Ammon's horn (tissue), 1 donor: ENCODE data around the gene CD72.
"Not testable (repeated sequence)": the region's sequence is repeated elsewhere in the genome, so short reads cannot be mapped to it uniquely, and the experiment has no call there.

Experiments
- DNase-seq: peaks from one replicate; pipeline ENCODE4 v3.0.0-alpha.2; 2016; ENCODE audit warnings: low spot score

Gene CD72

GRCh38 chr9:35616681-35617459 lies 1.3 kb downstream of the CD72 start:
- DNase-seq, result peak; percentile 43

DNA sequence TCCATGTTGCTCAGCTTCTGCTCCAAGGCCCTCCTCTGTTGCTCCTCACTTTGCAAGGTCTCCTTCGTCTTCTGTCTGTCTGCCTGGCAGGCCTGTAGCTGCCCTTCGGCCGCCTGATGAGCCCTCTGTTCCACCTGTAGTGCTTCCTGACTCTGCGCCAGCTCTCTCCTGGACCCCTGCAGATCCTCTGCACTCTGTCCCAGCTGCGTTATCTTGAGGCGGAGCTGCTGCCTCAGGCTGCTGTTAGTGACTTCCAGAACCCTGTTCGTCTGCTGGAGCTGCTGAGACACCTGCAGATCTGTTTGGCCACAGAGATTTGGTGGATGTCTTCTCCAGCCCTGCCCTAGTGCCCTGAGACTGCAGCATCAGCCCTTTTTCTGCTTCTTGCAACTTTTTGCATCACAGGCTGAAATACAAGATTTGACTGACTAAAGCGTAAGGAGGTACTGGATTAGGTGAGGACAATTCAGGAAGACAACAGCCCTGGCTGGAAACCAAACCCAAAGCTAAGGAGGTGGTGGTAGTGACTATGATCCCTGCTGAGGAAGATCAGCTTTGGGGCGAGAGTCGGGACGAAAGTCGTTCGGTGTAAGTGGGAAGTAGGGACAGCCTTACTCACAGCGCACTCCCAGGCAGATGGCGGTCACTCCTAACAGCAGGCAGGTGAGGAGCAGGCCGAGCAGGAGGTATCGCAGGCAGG lies 2.1 kb downstream of the CD72 start:
- DNase-seq, result no peak

DNA sequence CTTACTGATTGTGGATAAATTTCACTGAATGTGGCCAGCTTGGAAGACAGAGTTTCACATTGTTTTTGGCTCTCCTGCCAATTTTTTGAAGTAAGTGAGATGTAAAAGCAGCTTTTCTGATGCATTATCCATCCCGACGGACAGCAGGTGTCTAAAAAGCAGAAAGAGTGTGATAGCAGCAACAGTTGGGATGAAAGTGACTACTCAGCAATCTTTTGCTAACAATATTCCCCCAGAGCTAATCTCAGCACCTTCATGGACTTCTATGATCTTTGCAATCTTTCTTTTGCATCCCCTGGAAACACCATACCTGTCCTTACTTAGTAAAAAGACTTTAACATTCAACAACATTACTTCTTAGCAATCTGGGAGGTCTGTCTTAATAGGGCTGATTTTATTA lies 5.4 kb downstream of the CD72 start:
- no peak for DNase-seq

- DNase-seq, result not testable (repeated sequence)
Measured at GRCh38 chr9:35612066-35612465, 6.1 kb downstream of the CD72 start.

DNA sequence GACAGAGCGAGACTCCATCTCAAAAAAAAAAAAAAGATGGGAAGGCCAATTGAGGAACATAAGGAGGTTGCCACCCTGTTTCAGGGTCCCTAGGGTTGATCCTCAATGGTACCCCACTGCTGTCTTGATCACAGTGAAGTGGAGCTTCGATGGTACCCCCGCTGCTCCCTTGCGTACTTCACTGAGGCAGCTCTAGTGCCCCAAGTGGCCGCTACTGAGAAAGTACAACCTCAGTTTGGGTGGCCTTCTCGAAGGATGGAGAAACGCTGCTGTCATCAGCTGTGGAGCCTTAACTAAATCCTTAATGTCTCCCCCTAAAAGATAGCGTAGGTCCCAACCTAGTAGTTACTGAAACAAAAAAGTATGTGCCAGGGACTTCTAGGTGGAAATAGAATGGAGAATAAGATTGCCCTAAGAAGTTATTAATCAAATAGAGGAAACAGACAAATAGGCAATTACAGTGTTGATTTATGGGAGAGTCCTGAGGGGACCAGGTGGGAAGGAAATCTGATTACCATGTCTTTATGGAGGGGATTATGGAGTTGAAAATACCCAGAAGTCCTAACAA lies 6.9 kb downstream of the CD72 start:
- peak; percentile 74 for DNase-seq

GRCh38 chr9:35609820-35610163 lies 8.4 kb downstream of the CD72 start:
- DNase-seq, result no peak

DNA sequence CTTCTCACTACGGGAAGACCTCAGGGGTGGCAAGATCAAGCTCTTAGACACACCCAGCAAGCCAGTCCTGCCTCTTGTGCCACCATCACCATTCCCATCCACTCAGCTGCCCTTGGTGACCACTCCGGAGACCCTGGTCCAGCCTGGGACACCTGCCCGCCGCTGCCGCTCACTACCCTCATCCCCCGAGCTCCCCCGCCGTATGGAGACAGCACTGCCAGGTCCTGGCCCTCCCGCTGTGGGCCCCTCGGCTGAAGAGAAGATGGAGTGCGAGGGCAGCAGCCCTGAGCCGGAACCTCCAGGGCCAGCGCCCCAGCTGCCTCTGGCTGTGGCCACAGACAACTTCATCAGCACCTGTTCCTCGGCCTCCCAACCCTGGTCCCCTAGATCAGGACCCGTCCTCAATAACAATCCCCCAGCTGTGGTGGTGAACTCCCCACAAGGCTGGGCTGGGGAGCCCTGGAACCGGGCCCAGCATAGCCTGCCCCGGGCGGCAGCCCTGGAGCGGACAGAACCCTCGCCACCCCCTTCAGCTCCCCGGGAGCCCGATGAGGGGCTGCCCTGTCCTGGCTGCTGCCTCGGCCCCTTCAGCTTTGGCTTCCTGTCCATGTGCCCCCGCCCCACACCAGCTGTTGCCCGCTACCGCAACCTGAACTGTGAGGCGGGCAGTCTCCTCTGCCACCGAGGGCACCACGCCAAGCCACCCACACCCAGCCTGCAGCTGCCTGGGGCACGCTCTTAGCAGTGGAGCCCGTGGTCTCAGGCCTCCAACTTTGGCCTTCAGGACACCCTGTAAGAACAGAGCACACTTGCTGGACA lies 9.0 kb downstream of the CD72 start:
- no peak for DNase-seq

GRCh38 chr9:35608221-35608620 lies 10.0 kb downstream of the CD72 start:
- no peak for DNase-seq

GRCh38 chr9:35606726-35607125 lies 11.5 kb downstream of the CD72 start:
- DNase-seq, result no peak

DNA sequence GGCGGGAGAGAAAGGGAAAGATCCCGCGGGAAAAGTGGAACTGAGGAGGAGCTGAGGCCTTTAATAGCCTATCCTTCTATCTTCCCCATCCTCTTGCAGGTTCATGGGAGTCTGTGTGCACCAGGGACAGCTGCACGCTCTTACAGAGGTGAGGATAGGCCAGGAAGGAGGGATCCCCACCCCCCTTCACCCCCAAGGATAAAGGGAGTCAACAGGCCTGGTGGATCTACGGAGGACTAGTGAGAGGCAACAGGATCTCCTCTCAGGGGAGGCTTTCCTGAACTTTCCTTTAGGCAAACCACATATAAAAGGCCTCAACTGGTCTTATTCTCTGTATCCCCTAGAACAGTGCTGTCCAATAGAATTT lies 12.1 kb downstream of the CD72 start:
- no peak for DNase-seq

DNA sequence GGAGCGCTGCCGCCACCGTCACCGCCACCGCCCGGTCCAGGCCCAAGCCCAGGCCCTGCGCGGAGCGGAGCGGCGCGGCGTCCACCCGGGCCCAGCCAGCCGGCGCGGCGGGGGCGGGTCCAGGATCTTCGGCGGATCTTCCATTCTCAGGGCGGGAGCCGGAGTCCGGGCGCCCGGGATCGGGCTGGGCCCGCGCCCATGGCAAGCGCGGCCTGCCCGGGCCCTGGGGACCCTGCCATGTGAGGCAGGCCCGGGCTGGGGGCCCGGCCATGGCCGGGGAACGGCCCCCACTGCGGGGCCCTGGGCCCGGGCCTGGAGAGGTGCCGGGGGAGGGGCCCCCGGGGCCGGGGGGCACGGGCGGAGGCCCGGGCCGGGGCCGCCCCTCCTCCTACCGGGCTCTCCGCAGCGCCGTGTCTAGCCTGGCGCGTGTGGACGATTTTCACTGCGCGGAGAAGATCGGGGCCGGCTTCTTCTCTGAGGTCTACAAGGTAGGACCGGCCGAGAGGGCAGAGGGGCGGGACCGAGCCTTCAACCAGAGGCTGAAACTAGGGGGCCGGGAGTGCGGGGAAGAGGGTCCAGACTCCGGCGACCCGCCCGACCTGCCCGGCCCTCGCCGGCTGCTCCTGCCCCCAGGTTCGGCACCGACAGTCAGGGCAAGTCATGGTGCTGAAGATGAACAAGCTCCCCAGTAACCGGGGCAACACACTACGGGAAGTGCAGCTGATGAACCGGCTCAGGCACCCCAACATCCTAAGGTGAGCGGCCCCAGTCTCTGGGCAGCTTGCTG lies 12.7 kb downstream of the CD72 start:
- no peak for DNase-seq

DNA sequence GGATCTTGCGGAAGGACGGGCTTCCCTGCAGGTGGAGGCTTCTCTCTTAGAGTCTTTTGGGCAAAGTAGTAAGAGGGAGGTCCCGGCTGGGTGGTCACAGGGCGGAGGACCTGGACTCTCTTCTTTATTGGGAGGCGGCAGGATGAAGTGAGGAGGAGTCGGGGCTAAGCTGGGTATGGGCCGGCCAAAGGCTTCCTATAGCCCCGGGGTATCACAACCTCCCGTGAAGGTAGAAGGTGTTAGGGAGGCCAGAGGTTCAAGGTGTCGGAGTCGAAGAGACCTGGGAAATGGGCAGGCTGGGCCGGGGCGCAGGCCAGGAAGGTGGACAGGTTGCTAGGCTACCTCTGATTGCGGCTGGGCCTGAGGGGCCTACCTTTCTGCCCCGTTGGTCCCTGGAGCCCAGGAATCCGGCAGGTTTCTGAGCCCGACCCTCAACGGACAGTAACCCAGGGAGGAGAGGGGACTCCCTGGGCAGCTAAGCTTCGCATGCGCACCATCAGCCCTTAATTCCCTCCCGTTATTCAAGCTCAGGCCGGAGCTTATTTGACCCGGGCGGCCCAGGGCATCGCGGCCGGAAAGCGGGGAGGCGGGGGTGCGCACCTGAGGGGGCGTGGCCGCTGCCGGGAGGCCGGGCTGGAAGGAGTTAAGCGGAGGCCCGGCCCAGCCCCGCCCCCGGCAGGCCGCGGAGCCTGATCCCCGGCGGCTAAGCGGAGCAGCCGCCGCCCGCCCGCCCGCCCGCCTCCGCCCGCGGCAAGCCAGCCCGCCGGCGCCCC lies 13.4 kb downstream of the CD72 start, which contains the start of gene TESK1:
TSS of gene TESK1 (plus strand) at position 685 of the 773 bp plus-strand sequence. CDS start 358 bp downstream, outside the sequence.
- DNase-seq, result peak; percentile 55

- DNase-seq, result peak; percentile 99
Measured at GRCh38 chr9:35603986-35604577, 14.1 kb downstream of the CD72 start.

GRCh38 chr9:35603506-35603985 lies 14.7 kb downstream of the CD72 start:
- peak; percentile 47 for DNase-seq

DNA sequence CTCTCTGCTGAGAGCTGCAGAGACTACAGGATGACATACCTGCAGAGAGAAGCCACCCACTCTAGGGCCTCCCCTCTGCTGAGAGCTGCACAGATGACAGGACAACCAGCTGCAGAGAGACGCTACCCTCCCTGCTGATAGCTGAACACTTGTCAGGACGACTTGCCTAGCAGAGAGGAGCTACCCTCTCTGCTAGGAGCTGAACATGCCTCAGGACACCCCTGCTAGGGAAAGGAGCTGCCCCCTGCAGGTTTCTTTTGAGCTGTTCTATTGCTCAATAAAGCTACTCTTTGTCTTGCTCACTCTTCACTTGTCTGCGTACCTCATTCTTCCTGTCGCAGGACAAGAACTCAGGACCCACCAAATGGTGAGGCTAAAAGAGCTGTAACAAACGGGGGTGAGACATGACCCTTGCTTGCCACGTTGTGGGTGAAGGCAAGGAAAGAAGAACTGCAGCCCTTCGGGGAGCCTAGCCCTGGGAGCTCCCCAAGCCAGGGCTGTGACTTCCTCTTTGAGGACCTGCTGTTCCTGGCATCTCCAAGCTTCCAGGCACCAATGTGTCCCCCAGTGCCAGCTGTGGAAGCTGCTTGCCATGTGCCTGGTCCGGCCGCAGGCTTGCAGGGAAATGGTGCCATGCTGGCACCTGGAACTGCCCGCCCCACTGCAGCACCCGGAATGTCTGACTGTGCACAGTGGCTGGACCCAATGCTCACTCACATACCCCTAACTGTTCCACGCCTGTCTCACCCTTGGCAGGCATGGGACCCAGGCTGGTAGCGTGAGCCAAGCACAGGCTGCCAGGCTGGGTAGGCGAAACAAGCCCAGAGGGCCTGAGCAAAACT lies 18.2 kb downstream of the CD72 start:
- peak; percentile 32 for DNase-seq

- no peak for DNase-seq
Measured at GRCh38 chr9:35598866-35599590, 19.2 kb downstream of the CD72 start.

DNA sequence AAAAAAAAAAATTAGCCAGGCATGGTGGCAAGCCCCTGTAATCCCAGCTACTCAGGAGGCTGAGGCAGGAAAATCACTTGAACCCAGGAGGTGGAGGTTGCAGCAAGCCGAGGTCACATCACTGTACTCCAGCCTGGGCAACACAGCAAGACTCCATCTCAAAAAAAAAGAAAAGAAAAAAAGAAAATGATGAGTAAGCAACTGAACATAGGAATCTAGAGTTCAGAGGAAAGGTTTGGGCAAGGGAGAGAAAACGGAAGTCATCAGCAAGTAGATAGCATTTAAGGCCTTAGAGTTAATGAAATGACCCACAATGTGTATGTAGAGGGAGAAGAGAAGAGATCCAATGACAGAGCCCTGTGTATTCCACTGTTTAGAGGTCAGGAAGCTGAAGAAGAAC lies 21.3 kb downstream of the CD72 start:
- not testable (repeated sequence) for DNase-seq

DNA sequence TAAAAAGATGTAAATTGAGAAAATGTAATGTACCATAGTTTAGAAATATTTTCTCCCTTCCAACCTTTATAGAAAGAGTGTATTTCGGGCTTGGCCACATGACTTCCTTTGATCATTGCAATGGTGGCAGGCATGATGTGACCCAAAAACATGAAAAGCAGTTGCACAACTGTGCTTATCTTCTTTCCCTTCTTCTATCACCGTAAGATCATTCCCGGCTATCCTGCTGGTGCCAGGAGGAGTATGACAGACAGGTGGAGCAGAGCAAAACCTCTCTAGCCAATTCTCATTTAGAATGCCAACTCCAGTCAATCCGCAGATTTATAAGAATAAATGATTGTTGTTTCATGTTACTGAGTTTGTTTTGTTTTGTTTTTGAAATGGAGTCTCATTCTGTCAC lies 23.7 kb downstream of the CD72 start:
- DNase-seq, result no peak

DNA sequence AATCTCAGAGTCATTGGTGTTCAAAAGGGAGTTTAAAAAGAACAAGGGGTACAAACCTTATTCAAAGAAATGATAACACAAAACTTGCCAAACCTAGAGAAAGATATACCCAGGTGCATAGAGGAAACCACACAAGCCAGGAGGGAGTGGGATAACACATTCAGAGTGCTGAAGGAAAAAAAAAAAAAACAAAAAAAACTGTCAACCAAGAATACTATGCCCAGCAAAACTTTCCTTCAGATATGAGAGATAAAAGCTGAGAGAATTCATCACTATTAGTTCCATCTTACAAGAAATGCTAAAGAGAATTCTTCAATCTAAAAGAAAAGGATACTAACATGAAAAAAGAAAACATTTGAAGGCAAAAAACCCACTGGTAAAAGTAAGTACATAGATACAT lies 24.6 kb downstream of the CD72 start:
- no peak for DNase-seq
